TTC549 (cell line): ENCODE results near the gene ARL15.
"Not testable (repeated sequence)": the region's sequence is repeated elsewhere in the genome, so short reads cannot be mapped to it uniquely, and the experiment has no call there.

Experiments
- FAIRE-seq: peaks from 2 replicates; lab custom pipeline; 2012; peaks lifted over from hg19 to GRCh38; lab: Jason Lieb, UNC

Gene ARL15

GRCh38 chr5:54088081-54088480 is 222.3 kb downstream of the ARL15 start:
- FAIRE-seq, result no peak

GRCh38 chr5:54087436-54087835 is 222.9 kb downstream of the ARL15 start:
- no peak for FAIRE-seq

- FAIRE-seq, result no peak
Measured at GRCh38 chr5:54086191-54086590, 224.2 kb downstream of the ARL15 start.

- no peak for FAIRE-seq
Measured at GRCh38 chr5:54084696-54085095, 225.7 kb downstream of the ARL15 start.

GRCh38 chr5:54083851-54084250 is 226.5 kb downstream of the ARL15 start:
- no peak for FAIRE-seq

GRCh38 chr5:54083245-54083644 is 227.1 kb downstream of the ARL15 start:
- FAIRE-seq, result no peak

- FAIRE-seq, result no peak
Measured at GRCh38 chr5:54081415-54081814, 229.0 kb downstream of the ARL15 start.

GRCh38 chr5:54080831-54081230 is 229.5 kb downstream of the ARL15 start:
- no peak for FAIRE-seq

GRCh38 chr5:54073735-54074134 is 236.6 kb downstream of the ARL15 start:
- no peak for FAIRE-seq

GRCh38 chr5:54073131-54073530 is 237.2 kb downstream of the ARL15 start:
- no peak for FAIRE-seq

GRCh38 chr5:54066433-54066832 is 243.9 kb downstream of the ARL15 start:
- no peak for FAIRE-seq

GRCh38 chr5:54063817-54064216 is 246.6 kb downstream of the ARL15 start:
- FAIRE-seq, result no peak

GRCh38 chr5:54062958-54063357 is 247.4 kb downstream of the ARL15 start:
- FAIRE-seq, result no peak

GRCh38 chr5:54060919-54061318 is 249.5 kb downstream of the ARL15 start:
- not testable (repeated sequence) for FAIRE-seq

GRCh38 chr5:54049963-54050362 is 260.4 kb downstream of the ARL15 start:
- FAIRE-seq, result no peak

GRCh38 chr5:54049144-54049543 is 261.2 kb downstream of the ARL15 start:
- FAIRE-seq, result no peak

- no peak for FAIRE-seq
Measured at GRCh38 chr5:54045077-54045792, 265.1 kb downstream of the ARL15 start.

- FAIRE-seq, result not testable (repeated sequence)
Measured at GRCh38 chr5:54044276-54044675, 266.1 kb downstream of the ARL15 start.

- no peak for FAIRE-seq
Measured at GRCh38 chr5:54040804-54041203, 269.6 kb downstream of the ARL15 start.

GRCh38 chr5:54040018-54040417 is 270.4 kb downstream of the ARL15 start:
- FAIRE-seq, result no peak

- peak; percentile 9 for FAIRE-seq
Measured at GRCh38 chr5:54037205-54037604, 273.2 kb downstream of the ARL15 start.

- no peak for FAIRE-seq
Measured at GRCh38 chr5:54030981-54031380, 279.4 kb downstream of the ARL15 start.

GRCh38 chr5:54024466-54024865 is 285.9 kb downstream of the ARL15 start:
- no peak for FAIRE-seq

GRCh38 chr5:54022223-54022622 is 288.1 kb downstream of the ARL15 start:
- no peak for FAIRE-seq
